Panc1 (cell line): ENCODE results near the gene KCNH1.

Experiments
- CTCF ChIP-seq: fragments of 450-650 bp; IDR thresholded peaks from 2 replicates; pipeline ENCODE4 v1.5.1; 2017; ENCODE audit warnings: mild to moderate bottlenecking
- POLR2AphosphoS5 ChIP-seq: IDR thresholded peaks from 2 replicates; pipeline ENCODE4 v1.6.1; 2012; ENCODE audit warnings: mild to moderate bottlenecking, low read depth, low read length, moderate library complexity
- REST ChIP-seq, 2 experiments: IDR thresholded peaks; 2 replicates each; pipeline ENCODE4 v1.6.1; 2011 to 2012; ENCODE audit warnings: low read depth in 2 of 2, control low read depth in 1 of 2, low read length in 1 of 2, mild to moderate bottlenecking in 1 of 2, moderate library complexity in 1 of 2; ENCODE audit not compliant: insufficient read depth in 1 of 2

DNA sequence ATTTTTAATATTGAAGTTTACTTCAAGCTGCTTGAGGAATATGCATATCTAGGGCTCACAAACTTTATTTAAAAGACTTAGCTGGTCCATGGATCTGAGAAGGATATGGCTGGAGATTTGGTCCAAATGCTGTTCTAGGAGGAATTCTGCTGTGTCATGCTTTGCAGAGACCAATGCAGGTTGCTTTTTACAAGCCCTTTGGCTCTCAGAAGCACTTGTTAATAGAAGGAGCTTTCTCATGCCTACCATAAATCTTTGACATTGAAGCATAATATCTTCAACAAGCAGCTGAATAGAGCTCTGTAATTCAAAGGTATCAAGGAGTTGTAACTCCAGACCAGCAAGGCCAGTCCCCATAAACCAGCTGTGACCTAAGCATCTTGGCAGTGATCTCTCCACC lies 506.2 kb downstream of the KCNH1 start:
- no peak for TF ChIP-seq CTCF
- no peak for TF ChIP-seq POLR2AphosphoS5
- TF ChIP-seq REST (IDR thresholded peaks at IDR 0.05; ENCODE audit: insufficient read depth in 1 of 2, low read depth in 2 of 2, low read length in 1 of 2): no peak
